Right atrium auricular region (tissue), 2 donors: ENCODE data around the gene ORC6. TPM values are rescaled to one million over a fixed set of nuclear protein-coding genes. Genes with fewer than 3 reads are reported as not detected.
A peak's percentile ranks its signal among the peaks of the same experiment; 100 is the strongest.

Experiments used
- DNase-seq: peaks from one replicate; pipeline ENCODE4 v3.0.0-alpha.2; 2019; ENCODE audit warnings: low spot score
- H3K27ac ChIP-seq, 2 donors: fragments of 200-600 bp; sonication (generic); 1 replicate in 1 of 2; 2 replicates in 1 of 2; pipeline ENCODE4 v1.5.1; 2016 to 2019
- H3K27me3 ChIP-seq, 2 donors: fragments of 200-600 bp; sonication (generic); one replicate each; pipeline versions ENCODE4 v1.5.1 to v1.6.0; 2017 to 2019
- H3K36me3 ChIP-seq: fragments of 200-600 bp; sonication (generic); one replicate; pipeline ENCODE4 v1.5.1; 2016
- H3K4me1 ChIP-seq, 2 donors: fragments of 200-600 bp; sonication (generic); one replicate each; pipeline versions ENCODE4 v1.5.1 to v1.6.0; 2017 to 2019
- H3K4me3 ChIP-seq, 2 donors: fragments of 200-600 bp; sonication (generic); 1 replicate in 1 of 2; 2 replicates in 1 of 2; pipeline ENCODE4 v1.5.1; 2017 to 2019; ENCODE audit warnings: mild to moderate bottlenecking in 1 of 2, moderate library complexity in 1 of 2
- H3K9me3 ChIP-seq, 2 donors: fragments of 200-600 bp; sonication (generic); one replicate each; pipeline ENCODE4 v1.5.1; 2019
- total RNA-seq, 2 donors: library from RNA; depleted of rRNA; stranded (reverse); fragments of >200 nt; gene quantifications; one replicate each; pipeline ENCODE4 v1.1.0, GENCODE V29; 2016
- TF ChIP-seq, protein P1 (sequence below), 2 donors: fragments of 200-600 bp; sonication (generic); IDR thresholded peaks; one replicate each; pipeline ENCODE4 v1.5.1; 2019; ENCODE audit warnings: antibody characterized with exemption in 2 of 2

Gene ORC6
- total RNA-seq, 2 donors from 2014 or later = 1.8 to 2.6 TPM

DNA sequence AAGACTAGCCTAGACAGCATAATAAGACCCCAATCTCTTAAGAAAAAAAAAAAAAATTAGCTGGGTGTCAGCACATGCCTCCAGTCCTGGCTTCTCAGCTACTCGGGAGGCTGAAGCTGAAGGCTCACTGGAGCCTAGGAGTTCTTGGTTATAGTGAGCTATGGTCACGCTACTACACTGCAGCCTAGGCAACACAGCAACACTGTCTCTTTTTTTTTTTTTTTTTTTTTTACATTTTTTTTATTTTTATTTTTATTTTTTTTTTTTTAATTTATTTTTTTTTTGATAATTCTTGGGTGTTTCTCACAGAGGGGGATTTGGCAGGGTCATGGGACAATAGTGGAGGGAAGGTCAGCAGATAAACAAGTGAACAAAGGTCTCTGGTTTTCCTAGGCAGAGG, 4.1 kb downstream of the ORC6 start:
- peaks cover 0 to 38% of the 10 kb centered on the region in 2 donors for H3K4me1 ChIP-seq

DNA sequence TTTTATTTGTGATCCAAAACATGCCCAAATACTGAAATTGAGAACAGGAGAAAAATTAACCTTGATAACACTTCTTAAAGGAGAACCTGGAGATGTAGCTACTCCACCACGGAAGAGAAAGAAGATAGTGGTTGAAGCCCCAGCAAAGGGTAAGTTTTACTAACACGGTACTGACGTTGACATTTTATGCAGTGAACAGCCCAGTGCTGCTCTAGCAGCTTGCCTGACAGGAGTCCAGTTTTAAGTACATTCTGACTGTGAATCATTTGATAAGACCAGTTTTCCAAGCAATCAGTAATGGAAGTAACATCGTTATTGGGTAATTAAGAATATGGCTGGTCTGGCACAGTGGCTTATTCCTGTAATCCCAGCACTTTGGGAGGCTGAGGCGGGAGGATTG, 6.5 kb downstream of the ORC6 start:
- Histone ChIP-seq H3K4me3 (no peak overlapping the region), H3K4me1 (peaks cover 0 to 24% of the 10 kb centered on the region in 2 donors), H3K36me3 (no peaks in the 10 kb centered on the region), H3K9me3 (no peaks in the 10 kb centered on the region), H3K27ac (peak overlapping the region; percentile 9 to 63), H3K27me3 (no peaks in the 10 kb centered on the region)
- TF ChIP-seq, protein P1, sequence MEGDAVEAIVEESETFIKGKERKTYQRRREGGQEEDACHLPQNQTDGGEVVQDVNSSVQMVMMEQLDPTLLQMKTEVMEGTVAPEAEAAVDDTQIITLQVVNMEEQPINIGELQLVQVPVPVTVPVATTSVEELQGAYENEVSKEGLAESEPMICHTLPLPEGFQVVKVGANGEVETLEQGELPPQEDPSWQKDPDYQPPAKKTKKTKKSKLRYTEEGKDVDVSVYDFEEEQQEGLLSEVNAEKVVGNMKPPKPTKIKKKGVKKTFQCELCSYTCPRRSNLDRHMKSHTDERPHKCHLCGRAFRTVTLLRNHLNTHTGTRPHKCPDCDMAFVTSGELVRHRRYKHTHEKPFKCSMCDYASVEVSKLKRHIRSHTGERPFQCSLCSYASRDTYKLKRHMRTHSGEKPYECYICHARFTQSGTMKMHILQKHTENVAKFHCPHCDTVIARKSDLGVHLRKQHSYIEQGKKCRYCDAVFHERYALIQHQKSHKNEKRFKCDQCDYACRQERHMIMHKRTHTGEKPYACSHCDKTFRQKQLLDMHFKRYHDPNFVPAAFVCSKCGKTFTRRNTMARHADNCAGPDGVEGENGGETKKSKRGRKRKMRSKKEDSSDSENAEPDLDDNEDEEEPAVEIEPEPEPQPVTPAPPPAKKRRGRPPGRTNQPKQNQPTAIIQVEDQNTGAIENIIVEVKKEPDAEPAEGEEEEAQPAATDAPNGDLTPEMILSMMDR (IDR thresholded peaks at IDR 0.05) = no peak
- DNase-seq = no peak

More for the DNA sequence above, 4.1 kb downstream of the ORC6 start:
- TF ChIP-seq, protein P1 (IDR thresholded peaks at IDR 0.05) = no peak
- Histone ChIP-seq H3K27ac (no peak overlapping the region), H3K4me3 (no peak overlapping the region), H3K9me3 (no peaks in the 10 kb centered on the region), H3K27me3 (no peaks in the 10 kb centered on the region), H3K36me3 (no peaks in the 10 kb centered on the region)
- no peak for DNase-seq

DNA sequence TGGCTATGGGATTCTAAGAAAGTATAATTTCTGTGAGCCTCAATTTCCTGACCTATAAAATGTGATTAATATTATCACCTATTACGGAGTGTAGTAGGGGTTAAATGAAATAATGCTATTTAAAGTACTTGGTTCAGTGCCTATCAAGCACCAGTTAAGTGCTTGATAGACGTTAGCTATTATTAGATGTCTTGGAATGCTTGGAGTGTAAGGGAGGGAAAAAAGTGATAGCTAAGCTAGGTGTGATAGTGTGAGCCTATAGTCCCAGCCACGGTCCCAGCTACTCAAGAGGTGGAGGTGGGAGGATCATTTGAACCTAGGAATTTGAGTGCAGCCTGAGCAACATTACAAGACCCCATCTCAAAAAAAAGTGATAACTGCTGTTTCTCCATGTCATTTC, 7.5 kb downstream of the ORC6 start:
- Histone ChIP-seq H3K9me3 (no peaks in the 10 kb centered on the region), H3K4me1 (peaks cover 0 to 17% of the 10 kb centered on the region in 2 donors), H3K36me3 (peaks cover 6% of the 10 kb centered on the region), H3K27me3 (no peaks in the 10 kb centered on the region), H3K27ac (peak overlapping the region; percentile 9 to 63), H3K4me3 (no peak overlapping the region)
- no peak for DNase-seq
- TF ChIP-seq, protein P1 (IDR thresholded peaks at IDR 0.05) = no peak

DNA sequence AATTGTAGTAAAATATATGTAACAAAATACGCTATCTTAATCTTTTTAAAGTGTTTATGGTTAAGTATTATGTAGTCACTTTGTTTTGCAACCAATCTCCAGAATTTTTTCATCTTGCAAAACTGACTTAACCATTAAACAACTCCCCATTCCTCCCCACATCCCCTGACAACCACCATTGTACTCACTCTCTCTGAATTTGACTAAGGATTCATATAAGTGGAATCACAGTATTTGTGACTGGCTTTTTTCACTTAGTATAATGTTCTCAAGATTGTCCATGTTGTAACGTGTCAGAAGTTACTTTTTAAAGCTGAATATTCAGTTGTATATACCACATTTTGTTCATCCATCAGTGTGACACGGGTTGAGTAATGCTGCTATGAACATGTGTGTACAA, 10.6 kb downstream of the ORC6 start:
- TF ChIP-seq, protein P1 (IDR thresholded peaks at IDR 0.05) = no peak
- Histone ChIP-seq H3K4me1 (peaks cover 0 to 17% of the 10 kb centered on the region in 2 donors), H3K36me3 (peaks cover 33% of the 10 kb centered on the region), H3K27ac (no peak overlapping the region), H3K9me3 (no peaks in the 10 kb centered on the region), H3K4me3 (no peak overlapping the region), H3K27me3 (no peaks in the 10 kb centered on the region)
- no peak for DNase-seq

DNA sequence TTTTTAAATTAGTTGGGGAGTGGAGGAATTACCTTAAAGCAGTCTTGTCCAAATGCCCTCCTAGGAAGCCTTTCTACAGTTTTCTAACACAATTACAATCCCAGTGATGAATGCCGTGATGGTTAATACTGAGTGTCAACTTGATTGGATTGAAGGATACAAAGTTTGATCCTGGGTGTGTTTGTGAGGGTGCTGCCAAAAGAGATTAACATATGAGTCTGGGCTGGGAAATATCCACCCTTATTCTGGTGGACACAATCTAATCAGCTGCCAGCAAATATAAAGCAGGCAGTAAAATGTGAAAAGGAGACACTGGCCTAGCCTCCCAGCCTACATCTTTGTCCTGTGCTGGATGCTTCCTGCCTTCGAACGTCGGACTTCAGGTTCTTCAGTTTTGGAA, 12.2 kb downstream of the ORC6 start:
- Histone ChIP-seq H3K27ac (no peak overlapping the region), H3K36me3 (peaks cover 45% of the 10 kb centered on the region), H3K4me3 (no peak overlapping the region), H3K27me3 (no peaks in the 10 kb centered on the region), H3K9me3 (no peaks in the 10 kb centered on the region), H3K4me1 (peaks cover 0 to 14% of the 10 kb centered on the region in 2 donors)
- TF ChIP-seq, protein P1 (IDR thresholded peaks at IDR 0.05) = no peak
- no peak for DNase-seq

DNA sequence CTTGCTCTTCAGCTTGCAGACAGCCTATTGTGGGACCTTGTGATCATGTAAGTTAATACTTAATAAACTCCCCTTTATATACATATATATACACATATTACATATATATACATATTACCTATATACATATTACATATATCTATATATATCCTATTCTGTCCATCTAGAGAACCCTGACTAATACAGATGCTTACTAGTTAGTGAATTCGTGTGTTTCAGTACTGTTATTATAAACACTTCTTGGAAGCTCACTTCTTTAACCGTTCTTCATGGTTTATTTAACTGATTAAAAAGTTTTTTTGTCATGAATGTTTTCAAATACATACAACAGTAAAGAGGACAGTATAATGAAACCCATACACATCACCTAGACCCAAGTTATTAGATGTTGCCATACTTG, 12.6 kb downstream of the ORC6 start:
- H3K27me3 ChIP-seq = no peaks in the 10 kb centered on the region
- H3K27ac ChIP-seq = no peak overlapping the region
- DNase-seq = no peak
- H3K9me3 ChIP-seq = no peaks in the 10 kb centered on the region
- peaks cover 49% of the 10 kb centered on the region for H3K36me3 ChIP-seq
- TF ChIP-seq, protein P1 (IDR thresholded peaks at IDR 0.05) = no peak
- H3K4me3 ChIP-seq = no peak overlapping the region
- peaks cover 0 to 10% of the 10 kb centered on the region in 2 donors for H3K4me1 ChIP-seq
